SU-DHL-6 (cell line): ENCODE measurements around the gene TLCD4.

Source experiments
- EZH2phosphoT487 ChIP-seq: fragments of 200-600 bp; sonication (generic), shearing (Covaris generic); conservative IDR thresholded peaks from 2 replicates; pipeline ENCODE4 v1.6.1; 2018; ENCODE audit warnings: mild to moderate bottlenecking, antibody characterized with exemption, low read length, moderate library complexity, mixed read lengths
- TF ChIP-seq, protein P1 (sequence below): fragments of 200-600 bp; sonication (generic); IDR thresholded peaks from one replicate; pipeline ENCODE4 v1.5.1; 2017; ENCODE audit warnings: antibody characterized with exemption, mild to moderate bottlenecking, low read length, moderate library complexity; ENCODE audit not compliant: insufficient read depth, poor library complexity, severe bottlenecking

DNA sequence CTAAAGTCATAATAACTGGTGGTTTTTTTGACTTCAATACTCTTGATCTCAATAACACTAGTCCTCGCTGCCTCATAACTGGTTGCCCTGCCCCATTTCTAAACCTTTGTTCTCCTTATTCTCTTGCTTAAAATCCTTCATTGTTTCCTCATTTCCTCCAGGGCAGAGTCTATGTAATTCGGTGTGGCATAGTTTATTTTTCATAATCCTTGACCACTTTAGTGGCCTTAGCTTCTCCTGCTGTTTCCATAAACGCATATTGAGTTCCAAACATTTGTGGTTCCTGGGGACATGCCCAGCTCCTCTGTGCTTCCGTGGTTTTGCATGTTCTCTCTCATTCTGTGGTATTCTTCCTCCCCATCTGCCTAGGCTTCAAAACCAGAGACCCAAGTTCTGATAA, 19.0 kb upstream of the TLCD4 start:
- TF ChIP-seq, protein P1, sequence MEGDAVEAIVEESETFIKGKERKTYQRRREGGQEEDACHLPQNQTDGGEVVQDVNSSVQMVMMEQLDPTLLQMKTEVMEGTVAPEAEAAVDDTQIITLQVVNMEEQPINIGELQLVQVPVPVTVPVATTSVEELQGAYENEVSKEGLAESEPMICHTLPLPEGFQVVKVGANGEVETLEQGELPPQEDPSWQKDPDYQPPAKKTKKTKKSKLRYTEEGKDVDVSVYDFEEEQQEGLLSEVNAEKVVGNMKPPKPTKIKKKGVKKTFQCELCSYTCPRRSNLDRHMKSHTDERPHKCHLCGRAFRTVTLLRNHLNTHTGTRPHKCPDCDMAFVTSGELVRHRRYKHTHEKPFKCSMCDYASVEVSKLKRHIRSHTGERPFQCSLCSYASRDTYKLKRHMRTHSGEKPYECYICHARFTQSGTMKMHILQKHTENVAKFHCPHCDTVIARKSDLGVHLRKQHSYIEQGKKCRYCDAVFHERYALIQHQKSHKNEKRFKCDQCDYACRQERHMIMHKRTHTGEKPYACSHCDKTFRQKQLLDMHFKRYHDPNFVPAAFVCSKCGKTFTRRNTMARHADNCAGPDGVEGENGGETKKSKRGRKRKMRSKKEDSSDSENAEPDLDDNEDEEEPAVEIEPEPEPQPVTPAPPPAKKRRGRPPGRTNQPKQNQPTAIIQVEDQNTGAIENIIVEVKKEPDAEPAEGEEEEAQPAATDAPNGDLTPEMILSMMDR: no peak
- no peak for TF ChIP-seq EZH2phosphoT487
